ENCODE measurements around the gene ADARB2.
"Not testable (repeated sequence)": the region's sequence is repeated elsewhere in the genome, so short reads cannot be mapped to it uniquely, and the experiment has no call there.

Gene ADARB2

DNA sequence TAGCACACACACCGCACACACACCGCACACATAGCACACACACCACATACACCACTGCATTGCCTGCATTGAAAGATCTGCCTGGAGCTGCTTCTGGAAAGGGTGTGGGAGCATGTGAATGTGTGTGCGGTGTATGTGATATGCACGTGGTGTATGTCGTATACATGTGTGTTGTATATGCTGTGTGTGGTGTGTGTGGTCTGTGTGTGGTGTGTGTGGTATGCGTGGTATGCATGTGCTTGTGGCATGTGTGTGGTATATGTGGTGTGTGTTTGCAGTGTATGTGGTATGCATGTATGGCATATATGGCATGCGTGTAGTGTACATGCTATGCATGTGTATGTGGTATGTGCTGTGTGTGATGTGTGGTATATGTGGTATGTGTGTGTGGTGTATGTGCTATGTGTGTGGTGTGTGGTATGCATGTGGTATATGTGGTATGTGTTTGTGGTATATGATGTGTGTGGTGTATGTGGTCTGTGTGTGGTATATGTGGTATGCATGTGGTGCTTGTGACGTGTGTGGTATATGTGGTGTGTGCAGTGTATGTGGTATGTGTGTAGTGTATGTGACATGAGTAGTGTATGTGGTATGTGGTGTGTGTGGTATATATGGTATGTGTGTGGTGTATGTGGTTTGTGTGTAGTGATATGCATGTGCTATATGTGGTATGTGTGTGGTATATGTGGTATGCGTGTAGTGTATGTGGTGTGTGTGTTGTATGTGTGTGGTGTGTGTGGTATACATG, 505.0 kb downstream of the ADARB2 start:
- no peak for DNase-seq

DNA sequence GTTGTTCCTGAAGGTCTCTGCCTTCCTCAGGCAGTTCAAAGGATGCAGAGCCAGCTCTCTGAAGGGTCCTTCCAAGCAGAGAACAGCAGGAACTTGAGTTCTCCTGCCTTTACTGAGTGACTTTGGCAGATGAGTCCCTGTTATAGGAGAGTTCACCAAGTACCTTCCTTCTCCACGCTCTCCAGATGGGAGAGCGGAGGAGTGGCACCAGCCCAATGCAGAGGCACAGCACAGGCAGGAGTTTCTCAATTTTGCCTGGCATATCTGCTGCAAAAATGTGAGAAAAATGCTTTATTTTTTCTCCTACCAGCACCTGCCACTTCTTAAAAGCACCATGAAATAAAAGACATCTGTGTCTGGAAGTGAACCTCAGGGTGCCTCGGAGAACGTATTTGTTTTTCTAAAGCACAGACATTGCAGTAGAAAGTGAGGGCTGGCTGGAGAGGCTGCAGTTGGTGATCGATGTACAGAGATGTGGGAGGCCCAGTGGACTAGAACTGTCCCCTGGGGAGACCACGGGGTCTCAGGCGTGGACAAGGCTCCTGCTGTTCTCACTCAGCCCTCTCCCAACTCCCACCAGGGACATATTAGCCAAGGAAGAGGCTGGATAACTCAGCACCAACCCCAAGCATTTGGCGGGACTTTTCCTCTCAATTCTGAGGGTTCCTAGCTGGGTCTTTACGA, 506.6 kb downstream of the ADARB2 start:
- no peak for DNase-seq

DNA sequence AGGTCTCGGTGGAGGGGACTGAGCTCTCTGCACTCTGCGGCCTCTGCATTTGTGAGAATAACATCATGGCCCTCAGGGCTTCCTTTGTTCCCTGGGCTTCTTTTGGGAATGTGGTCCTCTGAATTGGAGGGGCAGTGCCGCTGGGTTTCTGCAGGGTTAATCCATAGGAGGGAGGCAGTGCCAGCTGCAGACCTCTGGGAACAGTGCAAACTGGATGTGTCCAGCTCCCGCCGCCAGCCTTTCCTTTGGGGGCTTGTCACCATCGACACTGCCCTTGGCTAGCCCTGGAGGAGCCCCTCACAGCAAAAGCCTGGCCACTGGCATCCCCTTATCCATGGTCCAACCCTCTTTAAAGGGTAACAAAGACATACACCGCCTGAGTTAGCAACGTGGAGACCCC, 507.2 kb downstream of the ADARB2 start:
- no peak for DNase-seq

DNA sequence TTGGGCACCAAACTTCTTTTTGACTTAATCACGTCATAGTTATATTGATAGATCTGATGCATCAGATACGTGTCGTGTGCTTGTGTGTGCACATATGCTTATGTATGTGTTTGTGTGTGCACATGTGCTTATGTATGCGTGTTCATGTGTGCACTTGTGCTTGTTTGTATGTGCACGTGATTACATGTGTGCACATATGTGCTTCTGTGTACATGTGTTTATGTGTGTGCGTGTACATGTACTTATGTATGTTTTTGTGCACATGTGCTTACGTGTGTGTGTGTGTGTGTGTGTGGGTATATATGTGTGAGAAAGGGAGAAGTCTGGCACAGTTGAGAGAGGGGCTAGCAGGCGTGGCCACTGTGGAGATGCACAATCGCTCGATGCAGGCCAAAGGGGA, 507.8 kb downstream of the ADARB2 start:
- DNase-seq, result no peak

DNA sequence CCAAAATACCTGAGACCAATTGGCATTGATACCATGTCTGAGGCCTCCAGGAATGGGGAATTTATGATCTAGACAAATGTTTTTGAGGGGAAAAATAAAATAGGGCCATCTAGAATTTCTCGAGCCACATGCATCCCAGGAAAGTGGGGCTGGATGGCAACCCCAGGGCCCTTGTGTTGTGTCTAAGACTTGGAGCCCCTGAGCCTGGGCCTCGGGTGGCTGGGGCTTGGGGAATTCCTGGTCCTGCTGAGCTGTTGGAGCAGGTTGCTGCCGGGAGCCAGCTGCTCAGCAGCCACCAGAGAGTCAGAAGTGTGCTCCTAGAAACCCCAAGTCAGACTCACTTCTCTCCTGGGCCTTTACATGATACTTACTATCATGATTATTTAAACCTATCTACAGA, 508.2 kb downstream of the ADARB2 start:
- DNase-seq, result no peak

DNA sequence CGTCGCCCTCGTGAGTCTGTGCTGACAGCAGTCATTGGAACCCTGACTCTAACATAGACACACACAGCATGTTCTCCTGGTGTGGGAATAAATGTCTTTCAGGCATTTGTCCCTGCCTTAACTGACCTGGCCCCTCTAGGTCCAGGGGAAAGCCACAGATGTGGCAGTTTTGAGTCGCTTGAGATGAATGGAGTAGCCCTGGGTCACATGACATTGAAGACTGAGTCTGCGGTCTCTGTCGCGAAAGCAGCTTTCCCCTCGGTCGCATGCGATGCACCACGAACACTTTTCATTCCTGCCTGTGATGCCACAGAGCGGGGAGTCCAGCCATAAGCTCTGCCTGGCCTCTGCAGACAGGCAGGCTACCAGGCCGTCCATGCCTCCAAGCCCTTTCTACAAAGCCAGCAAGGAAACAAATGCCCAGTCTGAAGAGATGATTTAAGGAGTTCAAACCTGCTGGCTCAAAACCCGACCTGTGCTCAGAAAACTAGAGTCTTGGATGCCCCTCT, 508.8 kb downstream of the ADARB2 start:
- no peak for DNase-seq

- DNase-seq, result no peak
These were observed 509.6 kb downstream of the ADARB2 start for GRCh38 chr10:1227510-1228402.

DNA sequence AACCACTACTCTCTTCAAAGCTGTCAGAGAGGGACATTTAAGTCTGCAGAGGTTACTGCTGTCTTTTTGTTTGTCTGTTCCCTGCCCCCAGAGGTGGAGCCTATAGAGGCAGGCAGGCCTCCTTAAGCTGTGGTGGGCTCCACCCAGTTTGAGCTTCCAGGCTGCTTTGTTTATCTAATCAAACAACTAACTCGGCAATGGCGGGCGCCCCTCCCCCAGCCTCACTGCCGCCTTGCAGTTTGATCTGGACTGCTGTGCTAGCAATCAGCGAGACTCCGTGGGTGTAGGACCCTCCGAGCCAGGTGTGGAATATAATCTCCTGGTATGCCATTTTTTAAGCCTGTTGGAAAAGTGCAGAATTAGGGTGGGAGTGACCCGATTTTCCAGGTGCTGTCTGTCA, 510.4 kb downstream of the ADARB2 start:
- DNase-seq, result not testable (repeated sequence)

- not testable (repeated sequence) for DNase-seq
These were observed 517.5 kb downstream of the ADARB2 start for GRCh38 chr10:1219874-1220273.

- DNase-seq, result no peak
These were observed 519.7 kb downstream of the ADARB2 start for GRCh38 chr10:1217661-1218060.

DNA sequence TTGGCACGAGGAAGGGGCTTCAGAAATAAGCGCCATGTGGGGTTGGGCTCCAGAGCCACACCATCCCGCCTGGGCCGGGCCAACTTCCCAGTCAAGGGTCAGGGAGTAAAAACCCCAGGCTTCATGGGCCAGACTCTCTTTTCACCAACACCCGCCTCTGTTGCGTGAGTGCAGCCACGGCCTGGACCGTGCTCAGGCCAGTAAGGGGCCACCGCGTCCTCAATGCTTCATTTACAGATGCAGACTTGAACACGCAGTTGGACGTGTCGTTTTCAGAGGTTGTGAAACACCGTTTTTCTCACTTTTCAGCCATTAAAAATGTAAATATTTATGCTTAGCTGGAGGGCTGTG, 520.1 kb downstream of the ADARB2 start:
- DNase-seq, result no peak

DNA sequence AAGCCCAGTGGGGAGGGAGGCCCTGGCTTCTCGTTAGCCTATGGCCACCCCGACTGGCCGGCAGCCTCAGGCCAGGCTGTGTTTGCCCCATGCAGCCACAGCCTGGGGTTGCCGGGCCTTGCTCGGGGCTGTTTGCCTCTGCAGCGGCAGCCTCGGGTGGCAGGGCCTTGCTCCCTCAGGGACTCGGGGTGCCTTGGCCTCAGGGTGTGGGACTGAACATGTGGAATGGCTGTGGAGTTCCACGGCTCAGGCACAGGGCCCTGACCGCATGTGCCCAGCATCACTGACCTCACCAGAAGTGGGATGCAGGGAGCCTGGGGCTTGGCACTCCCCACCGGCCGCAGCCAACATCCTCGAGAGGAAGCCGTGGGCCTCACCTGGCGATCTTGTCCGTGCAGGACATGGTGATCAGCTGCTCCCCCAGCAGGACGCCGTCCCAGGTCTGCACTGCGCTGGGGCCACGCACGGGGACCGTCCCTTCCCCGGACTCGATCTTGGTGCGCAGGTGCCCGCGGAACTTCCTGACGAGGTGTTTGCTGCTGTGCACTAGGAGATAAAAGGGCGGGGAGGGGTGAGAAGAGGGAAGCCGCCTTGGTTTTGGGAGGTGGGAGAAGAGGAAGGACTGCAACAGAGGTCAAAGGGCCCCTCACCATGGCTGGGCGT, 520.6 kb downstream of the ADARB2 start:
- DNase-seq, result no peak

GRCh38 chr10:1215862-1216573, 521.3 kb downstream of the ADARB2 start:
- DNase-seq, result no peak

DNA sequence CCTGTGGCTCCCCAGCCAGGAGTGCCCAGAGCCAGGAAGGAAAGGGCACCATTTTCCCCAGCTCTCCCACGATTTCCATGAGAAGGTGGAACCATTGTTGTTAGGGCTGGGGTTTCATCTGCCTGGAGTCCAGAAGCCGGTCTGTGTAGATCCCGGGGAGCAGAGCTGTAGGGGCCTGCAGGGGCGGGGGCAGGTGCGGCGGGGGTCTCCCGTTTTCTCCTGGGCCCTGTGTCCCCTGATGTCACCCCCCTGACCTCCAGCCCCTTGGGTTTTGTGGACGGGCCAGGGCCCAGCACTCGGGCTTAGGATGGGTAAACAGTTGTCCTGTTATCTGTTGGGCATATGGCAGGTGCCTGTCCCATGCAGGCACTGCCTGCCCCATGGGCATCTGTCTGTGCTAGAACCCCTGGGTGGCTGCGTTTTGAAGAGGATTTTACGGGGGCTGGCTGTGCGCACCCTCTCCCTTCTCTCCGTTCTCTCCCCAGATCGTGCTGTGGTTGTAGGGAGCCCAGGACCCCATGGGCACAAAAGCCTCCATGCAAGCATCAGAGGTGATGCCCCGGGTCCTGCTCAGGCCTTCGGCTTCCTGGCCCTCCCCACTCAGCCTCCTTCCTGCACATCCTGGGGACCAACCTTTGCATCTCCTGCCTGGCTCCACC, 522.3 kb downstream of the ADARB2 start:
- DNase-seq, result no peak

GRCh38 chr10:1214071-1214675, 523.2 kb downstream of the ADARB2 start:
- DNase-seq, result no peak

- DNase-seq, result no peak
These were observed 523.9 kb downstream of the ADARB2 start for GRCh38 chr10:1213252-1214070.

DNA sequence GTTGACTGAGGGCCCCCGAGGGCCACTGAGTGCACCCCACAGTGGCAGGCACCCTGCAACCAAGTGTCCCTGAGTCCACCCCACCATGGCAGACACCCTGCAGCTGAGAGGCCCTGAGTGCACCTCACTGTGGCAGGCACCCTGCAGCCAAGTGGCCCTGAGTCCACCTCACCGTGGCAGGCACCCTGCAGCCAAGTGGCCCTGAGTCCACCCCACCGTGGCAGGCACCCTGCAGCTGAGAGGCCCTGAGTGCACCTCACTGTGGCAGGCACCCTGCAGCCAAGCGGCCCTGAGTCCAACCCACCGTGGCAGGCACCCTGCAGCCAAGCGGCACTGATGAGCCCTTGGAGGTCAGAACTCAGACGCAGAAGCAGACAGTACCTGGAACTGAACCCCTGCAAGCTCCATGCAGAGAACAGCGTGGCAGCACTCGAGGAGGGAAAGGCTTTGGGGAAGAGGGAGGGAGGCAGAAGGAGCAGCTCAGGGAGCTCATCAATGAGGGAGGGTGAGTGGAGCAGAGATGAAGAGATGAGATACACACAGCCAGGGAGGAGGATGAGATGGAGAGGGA, 524.7 kb downstream of the ADARB2 start:
- no peak for DNase-seq

DNA sequence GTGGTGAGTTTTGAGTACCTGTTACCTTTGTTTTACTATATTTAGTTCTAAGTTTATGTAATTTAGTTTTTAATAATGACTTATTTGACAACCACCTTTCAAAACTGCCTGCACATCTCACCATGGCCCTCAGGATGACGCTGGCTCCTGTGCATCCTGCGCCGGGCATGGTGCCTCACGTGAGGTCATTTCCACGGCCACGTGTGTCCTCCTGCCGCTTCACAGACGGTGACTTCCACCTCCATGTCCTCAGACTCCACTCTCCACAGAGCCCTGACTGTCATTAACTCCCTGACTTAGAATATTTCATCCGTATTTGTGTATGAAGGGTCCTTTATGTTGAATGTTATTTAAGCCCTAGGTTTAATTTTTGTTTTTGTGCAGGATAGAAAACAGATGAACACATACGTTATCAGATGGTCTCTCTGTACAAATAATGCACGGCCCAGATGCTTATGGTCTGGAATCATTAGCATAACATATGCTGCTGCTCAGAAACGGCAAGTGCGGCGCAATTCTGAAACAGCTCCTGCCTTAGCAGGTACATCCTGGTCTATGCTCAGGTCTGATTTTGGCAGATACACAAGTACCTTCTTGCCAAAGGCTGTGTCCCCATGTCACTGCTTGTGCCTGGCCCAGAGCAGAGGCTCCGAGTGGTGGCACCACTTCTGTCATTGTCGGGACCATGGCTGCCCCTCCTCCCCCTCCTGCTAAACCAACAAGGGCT, 525.3 kb downstream of the ADARB2 start:
- no peak for DNase-seq

GRCh38 chr10:1210667-1211066, 526.7 kb downstream of the ADARB2 start:
- no peak for DNase-seq

Data from NCI-H2029 treated with DMSO at 0.1 percent for 48 hours (cell line).